ENCODE results near the gene COL4A6. TPM values are rescaled to one million over a fixed set of nuclear protein-coding genes. Genes with fewer than 3 reads are reported as not detected.

Gene COL4A6
- total RNA-seq, 2 experiments from 2014 or later = not detected

GRCh38 chrX:108267557-108267956 is 170.7 kb downstream of the COL4A6 start:
- Mint-ChIP-seq H3K4me1 (ENCODE audit: low read depth) (no peaks in the 10 kb centered on the region), H3K36me3 (ENCODE audit: low read depth) (no peaks in the 10 kb centered on the region), H3K4me3 (no peak overlapping the region), H3K27ac (no peak overlapping the region), H3K27me3 (peaks cover 7% of the 10 kb centered on the region), H3K9me3 (no peaks in the 10 kb centered on the region)
- POLR2A ChIA-PET = no interaction called here
- ATAC-seq = no peak
- TF ChIP-seq CTCF (IDR thresholded peaks at IDR 0.05) = no peak
- no peak for DNase-seq
- CTCF ChIA-PET = no interaction called here
- intact Hi-C loops (cut with micrococcal nuclease) = no loop called here

- no peaks in the 10 kb centered on the region for H3K4me1 Mint-ChIP-seq (ENCODE audit: low read depth)
- no peak for DNase-seq
- ChIA-PET CTCF (no interaction called here), POLR2A (no interaction called here)
- no peaks in the 10 kb centered on the region for H3K9me3 Mint-ChIP-seq
- H3K27ac Mint-ChIP-seq = no peak overlapping the region
- H3K4me3 Mint-ChIP-seq = no peak overlapping the region
- no peak for TF ChIP-seq CTCF (IDR thresholded peaks at IDR 0.05)
- ATAC-seq = no peak
- intact Hi-C loops (cut with micrococcal nuclease) = no loop called here
- no peaks in the 10 kb centered on the region for H3K36me3 Mint-ChIP-seq (ENCODE audit: low read depth)
- peaks cover 4% of the 10 kb centered on the region for H3K27me3 Mint-ChIP-seq
Measured at GRCh38 chrX:108264376-108264775, 173.8 kb downstream of the COL4A6 start.

- CTCF ChIA-PET = no interaction called here
- POLR2A ChIA-PET = interaction anchor here (0.6 kb wide), 1 partner anchor 47 kb away, joined by 3 read pairs; no protein-coding TSS in a partner anchor
Measured at GRCh38 chrX:108261549-108262203, 176.5 kb downstream of the COL4A6 start.

GRCh38 chrX:108257556-108257955 is 180.7 kb downstream of the COL4A6 start:
- Mint-ChIP-seq H3K27ac (no peak overlapping the region), H3K27me3 (peaks cover 2% of the 10 kb centered on the region), H3K36me3 (ENCODE audit: low read depth) (no peaks in the 10 kb centered on the region), H3K4me1 (ENCODE audit: low read depth) (no peaks in the 10 kb centered on the region), H3K9me3 (no peaks in the 10 kb centered on the region), H3K4me3 (no peak overlapping the region)
- TF ChIP-seq CTCF (IDR thresholded peaks at IDR 0.05) = no peak
- DNase-seq (no peak), ATAC-seq (no peak)
- intact Hi-C loops (cut with micrococcal nuclease) = no loop called here
- ChIA-PET CTCF (no interaction called here), POLR2A (no interaction called here)

More at GRCh38 chrX:108261549-108262203, 176.5 kb downstream of the COL4A6 start:
- intact Hi-C loops (cut with micrococcal nuclease) = no loop called here
- no peaks in the 10 kb centered on the region for H3K36me3 Mint-ChIP-seq (ENCODE audit: low read depth)
- no peak overlapping the region for H3K4me3 Mint-ChIP-seq
- TF ChIP-seq CTCF (IDR thresholded peaks at IDR 0.05) = no peak
- peaks cover 6% of the 10 kb centered on the region for H3K27me3 Mint-ChIP-seq
- H3K4me1 Mint-ChIP-seq (ENCODE audit: low read depth) = no peaks in the 10 kb centered on the region
- ATAC-seq (no peak), DNase-seq (no peak)
- no peaks in the 10 kb centered on the region for H3K9me3 Mint-ChIP-seq
- no peak overlapping the region for H3K27ac Mint-ChIP-seq

GRCh38 chrX:108254636-108255035 is 183.6 kb downstream of the COL4A6 start:
- Mint-ChIP-seq H3K9me3 (no peaks in the 10 kb centered on the region), H3K4me1 (ENCODE audit: low read depth) (no peaks in the 10 kb centered on the region), H3K4me3 (no peak overlapping the region), H3K27me3 (peaks cover 2% of the 10 kb centered on the region), H3K27ac (no peak overlapping the region), H3K36me3 (ENCODE audit: low read depth) (no peaks in the 10 kb centered on the region)
- intact Hi-C loops (cut with micrococcal nuclease) = no loop called here
- CTCF ChIA-PET = no interaction called here
- ATAC-seq (no peak), DNase-seq (no peak)
- POLR2A ChIA-PET = no interaction called here
- no peak for TF ChIP-seq CTCF (IDR thresholded peaks at IDR 0.05)

Measured in activated CD8-positive, alpha-beta T cell treated with anti-CD3 and anti-CD28 coated beads for 36 hours (primary cell).